ENCODE results near the gene ASCC1. TPM values are rescaled to one million over a fixed set of nuclear protein-coding genes. Genes with fewer than 3 reads are reported as not detected.
A peak's percentile ranks its signal among the peaks of the same experiment; 100 is the strongest.

The ASCC1 gene
- total and polyA plus RNA-seq, 2 of the 13 experiments (the other 11 are each of a cell fraction or from before 2014, with no cell fraction given): 21.6 to 30.1 TPM

DNA sequence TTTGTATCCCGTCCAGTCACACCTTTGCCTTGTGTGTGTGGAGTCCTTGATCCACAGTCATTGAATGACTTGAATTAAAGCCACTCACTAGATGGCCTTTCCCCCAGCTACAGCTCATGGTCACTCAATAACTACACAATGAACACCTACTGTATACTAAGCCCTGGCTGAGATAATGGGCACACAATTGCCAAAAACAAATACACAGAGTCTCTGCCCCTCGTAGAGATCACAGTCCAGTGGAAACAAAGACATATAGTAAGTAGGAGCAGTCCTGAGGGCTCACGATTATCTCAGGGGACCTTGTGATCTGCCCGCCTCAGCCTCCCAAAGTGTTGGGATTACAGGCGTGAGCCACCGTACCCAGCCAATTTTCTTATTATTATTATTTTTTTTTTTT, 35.6 kb upstream of the ASCC1 start (continued):
- TF ChIP-seq CREM (IDR thresholded peaks at IDR 0.05) (peak; percentile 73), CREM (CRISPR knock-in tag; IDR thresholded peaks at IDR 0.05) (no peak), PAWR (CRISPR knock-in tag; IDR thresholded peaks at IDR 0.05; ENCODE audit: borderline replicate concordance) (no peak), PCBP2 (optimal IDR thresholded peaks at IDR 0.05; ENCODE audit: low read depth, low read length, poor library complexity, severe bottlenecking) (no peak), JUN (CRISPR knock-in tag; IDR thresholded peaks at IDR 0.05) (no peak), SALL1 (CRISPR knock-in tag; IDR thresholded peaks at IDR 0.05) (peak; percentile 58; the same call in 1 of the 2 replicates), SIN3A (IDR thresholded peaks at IDR 0.05; ENCODE audit: borderline replicate concordance, low read depth, low read length) (no peak), CCAR2 (optimal IDR thresholded peaks at IDR 0.05; ENCODE audit: low read depth, low read length) (no peak), ZNF101 (CRISPR knock-in tag; IDR thresholded peaks at IDR 0.05; ENCODE audit: borderline replicate concordance, low read depth) (no peak)
- TF ChIP-seq, protein P1, sequence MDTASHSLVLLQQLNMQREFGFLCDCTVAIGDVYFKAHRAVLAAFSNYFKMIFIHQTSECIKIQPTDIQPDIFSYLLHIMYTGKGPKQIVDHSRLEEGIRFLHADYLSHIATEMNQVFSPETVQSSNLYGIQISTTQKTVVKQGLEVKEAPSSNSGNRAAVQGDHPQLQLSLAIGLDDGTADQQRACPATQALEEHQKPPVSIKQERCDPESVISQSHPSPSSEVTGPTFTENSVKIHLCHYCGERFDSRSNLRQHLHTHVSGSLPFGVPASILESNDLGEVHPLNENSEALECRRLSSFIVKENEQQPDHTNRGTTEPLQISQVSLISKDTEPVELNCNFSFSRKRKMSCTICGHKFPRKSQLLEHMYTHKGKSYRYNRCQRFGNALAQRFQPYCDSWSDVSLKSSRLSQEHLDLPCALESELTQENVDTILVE (CRISPR knock-in tag; IDR thresholded peaks at IDR 0.05): no peak
- TF ChIP-seq, protein P2, sequence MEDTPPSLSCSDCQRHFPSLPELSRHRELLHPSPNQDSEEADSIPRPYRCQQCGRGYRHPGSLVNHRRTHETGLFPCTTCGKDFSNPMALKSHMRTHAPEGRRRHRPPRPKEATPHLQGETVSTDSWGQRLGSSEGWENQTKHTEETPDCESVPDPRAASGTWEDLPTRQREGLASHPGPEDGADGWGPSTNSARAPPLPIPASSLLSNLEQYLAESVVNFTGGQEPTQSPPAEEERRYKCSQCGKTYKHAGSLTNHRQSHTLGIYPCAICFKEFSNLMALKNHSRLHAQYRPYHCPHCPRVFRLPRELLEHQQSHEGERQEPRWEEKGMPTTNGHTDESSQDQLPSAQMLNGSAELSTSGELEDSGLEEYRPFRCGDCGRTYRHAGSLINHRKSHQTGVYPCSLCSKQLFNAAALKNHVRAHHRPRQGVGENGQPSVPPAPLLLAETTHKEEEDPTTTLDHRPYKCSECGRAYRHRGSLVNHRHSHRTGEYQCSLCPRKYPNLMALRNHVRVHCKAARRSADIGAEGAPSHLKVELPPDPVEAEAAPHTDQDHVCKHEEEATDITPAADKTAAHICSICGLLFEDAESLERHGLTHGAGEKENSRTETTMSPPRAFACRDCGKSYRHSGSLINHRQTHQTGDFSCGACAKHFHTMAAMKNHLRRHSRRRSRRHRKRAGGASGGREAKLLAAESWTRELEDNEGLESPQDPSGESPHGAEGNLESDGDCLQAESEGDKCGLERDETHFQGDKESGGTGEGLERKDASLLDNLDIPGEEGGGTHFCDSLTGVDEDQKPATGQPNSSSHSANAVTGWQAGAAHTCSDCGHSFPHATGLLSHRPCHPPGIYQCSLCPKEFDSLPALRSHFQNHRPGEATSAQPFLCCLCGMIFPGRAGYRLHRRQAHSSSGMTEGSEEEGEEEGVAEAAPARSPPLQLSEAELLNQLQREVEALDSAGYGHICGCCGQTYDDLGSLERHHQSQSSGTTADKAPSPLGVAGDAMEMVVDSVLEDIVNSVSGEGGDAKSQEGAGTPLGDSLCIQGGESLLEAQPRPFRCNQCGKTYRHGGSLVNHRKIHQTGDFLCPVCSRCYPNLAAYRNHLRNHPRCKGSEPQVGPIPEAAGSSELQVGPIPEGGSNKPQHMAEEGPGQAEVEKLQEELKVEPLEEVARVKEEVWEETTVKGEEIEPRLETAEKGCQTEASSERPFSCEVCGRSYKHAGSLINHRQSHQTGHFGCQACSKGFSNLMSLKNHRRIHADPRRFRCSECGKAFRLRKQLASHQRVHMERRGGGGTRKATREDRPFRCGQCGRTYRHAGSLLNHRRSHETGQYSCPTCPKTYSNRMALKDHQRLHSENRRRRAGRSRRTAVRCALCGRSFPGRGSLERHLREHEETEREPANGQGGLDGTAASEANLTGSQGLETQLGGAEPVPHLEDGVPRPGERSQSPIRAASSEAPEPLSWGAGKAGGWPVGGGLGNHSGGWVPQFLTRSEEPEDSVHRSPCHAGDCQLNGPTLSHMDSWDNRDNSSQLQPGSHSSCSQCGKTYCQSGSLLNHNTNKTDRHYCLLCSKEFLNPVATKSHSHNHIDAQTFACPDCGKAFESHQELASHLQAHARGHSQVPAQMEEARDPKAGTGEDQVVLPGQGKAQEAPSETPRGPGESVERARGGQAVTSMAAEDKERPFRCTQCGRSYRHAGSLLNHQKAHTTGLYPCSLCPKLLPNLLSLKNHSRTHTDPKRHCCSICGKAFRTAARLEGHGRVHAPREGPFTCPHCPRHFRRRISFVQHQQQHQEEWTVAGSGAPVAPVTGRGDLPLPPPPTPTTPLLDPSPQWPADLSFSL (CRISPR knock-in tag; IDR thresholded peaks at IDR 0.05): peak; percentile 50; the same call in 1 of the 2 replicates
- TF ChIP-seq, protein P3, sequence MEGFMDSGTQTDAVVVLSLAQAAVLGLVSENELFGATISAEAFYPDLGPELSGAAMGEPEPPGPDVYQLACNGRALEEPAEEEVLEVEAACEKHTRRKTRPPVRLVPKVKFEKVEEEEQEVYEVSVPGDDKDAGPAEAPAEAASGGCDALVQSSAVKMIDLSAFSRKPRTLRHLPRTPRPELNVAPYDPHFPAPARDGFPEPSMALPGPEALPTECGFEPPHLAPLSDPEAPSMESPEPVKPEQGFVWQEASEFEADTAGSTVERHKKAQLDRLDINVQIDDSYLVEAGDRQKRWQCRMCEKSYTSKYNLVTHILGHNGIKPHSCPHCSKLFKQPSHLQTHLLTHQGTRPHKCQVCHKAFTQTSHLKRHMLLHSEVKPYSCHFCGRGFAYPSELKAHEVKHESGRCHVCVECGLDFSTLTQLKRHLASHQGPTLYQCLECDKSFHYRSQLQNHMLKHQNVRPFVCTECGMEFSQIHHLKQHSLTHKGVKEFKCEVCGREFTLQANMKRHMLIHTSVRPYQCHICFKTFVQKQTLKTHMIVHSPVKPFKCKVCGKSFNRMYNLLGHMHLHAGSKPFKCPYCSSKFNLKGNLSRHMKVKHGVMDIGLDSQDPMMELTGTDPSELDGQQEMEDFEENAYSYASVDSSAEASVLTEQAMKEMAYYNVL (CRISPR knock-in tag; IDR thresholded peaks at IDR 0.05; ENCODE audit: borderline replicate concordance): no peak

Measured in HepG2 (cell line).